ENCODE results near the gene IKBKG.
"Not testable (repeated sequence)": the region's sequence is repeated elsewhere in the genome, so short reads cannot be mapped to it uniquely, and the experiment has no call there.

IKBKG gene

GRCh38 chrX:154547245-154548027 is at the start of gene IKBKG:
Gene IKBKG, plus strand, starts transcription at chrX:154547620. Its CDS starts 4,383 bp downstream, at chrX:154552003.
- peak; percentile 77 for DNase-seq (ENCODE audit: low read depth)

- DNase-seq (ENCODE audit: low read depth), result not testable (repeated sequence)
These were observed 46.0 kb upstream of the IKBKG start for GRCh38 chrX:154501423-154501822.

GRCh38 chrX:154502098-154502497 is 45.3 kb upstream of the IKBKG start:
- no peak for DNase-seq (ENCODE audit: low read depth)

GRCh38 chrX:154502989-154503388 is 44.4 kb upstream of the IKBKG start:
- DNase-seq (ENCODE audit: low read depth), result no peak

- DNase-seq (ENCODE audit: low read depth), result no peak
These were observed 41.7 kb upstream of the IKBKG start for GRCh38 chrX:154505734-154506133.

- no peak for DNase-seq (ENCODE audit: low read depth)
These were observed 40.7 kb upstream of the IKBKG start for GRCh38 chrX:154506483-154507332.

GRCh38 chrX:154507673-154508383 is 39.6 kb upstream of the IKBKG start:
- DNase-seq (ENCODE audit: low read depth), result no peak

- DNase-seq (ENCODE audit: low read depth), result no peak
These were observed 39.1 kb upstream of the IKBKG start for GRCh38 chrX:154508384-154508745.

- DNase-seq (ENCODE audit: low read depth), result no peak
These were observed 38.0 kb upstream of the IKBKG start for GRCh38 chrX:154509455-154509854.

GRCh38 chrX:154511761-154512160 is 35.7 kb upstream of the IKBKG start:
- DNase-seq (ENCODE audit: low read depth), result no peak

- DNase-seq (ENCODE audit: low read depth), result no peak
These were observed 34.4 kb upstream of the IKBKG start for GRCh38 chrX:154512879-154513553.

- no peak for DNase-seq (ENCODE audit: low read depth)
These were observed 33.7 kb upstream of the IKBKG start for GRCh38 chrX:154513716-154514115.

GRCh38 chrX:154515090-154515965 is 32.1 kb upstream of the IKBKG start:
- no peak for DNase-seq (ENCODE audit: low read depth)

GRCh38 chrX:154515966-154516655 is 31.3 kb upstream of the IKBKG start, which contains the start of gene FAM3A:
Gene FAM3A, minus strand, starts transcription at chrX:154516232. Its CDS starts 460 bp downstream, at chrX:154515772.
- DNase-seq (ENCODE audit: low read depth), result peak; percentile 69

GRCh38 chrX:154516656-154517100 is 30.7 kb upstream of the IKBKG start:
- peak; percentile 17 for DNase-seq (ENCODE audit: low read depth)

GRCh38 chrX:154517101-154517781 is 30.2 kb upstream of the IKBKG start:
- no peak for DNase-seq (ENCODE audit: low read depth)

GRCh38 chrX:154519389-154519788 is 28.0 kb upstream of the IKBKG start:
- no peak for DNase-seq (ENCODE audit: low read depth)

- no peak for DNase-seq (ENCODE audit: low read depth)
These were observed 21.6 kb upstream of the IKBKG start for GRCh38 chrX:154525606-154526490.

All from GM04504 (cell line).